ENCODE measurements around the gene VKORC1L1.
"Not testable (repeated sequence)": the region's sequence is repeated elsewhere in the genome, so short reads cannot be mapped to it uniquely, and the experiment has no call there.

VKORC1L1 gene

DNA sequence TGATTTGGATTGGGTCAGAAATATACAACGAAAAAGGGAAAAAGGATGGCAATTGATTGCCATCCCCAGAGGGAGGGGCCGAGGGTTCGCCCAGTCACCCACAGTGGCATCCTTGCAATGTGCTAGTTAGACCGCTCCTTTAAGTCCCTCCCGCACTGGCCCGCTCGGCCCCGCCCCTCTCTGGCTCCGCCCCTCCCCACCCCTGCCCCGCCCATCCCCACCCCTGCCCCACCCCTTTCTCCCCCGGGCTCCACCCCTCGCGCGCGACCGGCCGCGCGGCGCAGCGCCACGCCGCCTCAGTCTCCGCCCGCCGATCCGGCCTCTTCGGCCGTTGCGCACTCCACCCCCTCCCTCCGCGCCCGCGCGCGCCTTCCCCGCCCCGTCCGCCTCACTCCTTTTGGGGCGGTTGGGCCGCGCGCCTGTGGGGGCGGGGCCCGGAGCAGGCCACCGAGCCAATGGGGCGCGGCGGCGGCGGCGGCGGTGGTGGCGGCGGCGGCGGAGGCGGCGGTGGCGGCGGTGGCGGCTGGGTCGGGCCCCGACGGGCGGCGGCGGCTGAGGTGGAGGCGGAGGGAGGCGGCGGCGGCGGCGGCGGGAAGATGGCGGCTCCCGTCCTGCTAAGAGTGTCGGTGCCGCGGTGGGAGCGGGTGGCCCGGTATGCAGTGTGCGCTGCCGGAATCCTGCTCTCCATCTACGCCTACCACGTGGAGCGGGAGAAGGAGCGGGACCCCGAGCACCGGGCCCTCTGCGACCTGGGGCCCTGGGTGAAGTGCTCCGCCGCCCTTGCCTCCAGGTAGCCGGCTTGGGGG, at the start of gene VKORC1L1:
Gene VKORC1L1, plus strand, starts transcription at position 299 of the 806 bp plus-strand sequence. Its CDS starts 298 bp downstream, at position 597.
- TF ChIP-seq, protein P1, sequence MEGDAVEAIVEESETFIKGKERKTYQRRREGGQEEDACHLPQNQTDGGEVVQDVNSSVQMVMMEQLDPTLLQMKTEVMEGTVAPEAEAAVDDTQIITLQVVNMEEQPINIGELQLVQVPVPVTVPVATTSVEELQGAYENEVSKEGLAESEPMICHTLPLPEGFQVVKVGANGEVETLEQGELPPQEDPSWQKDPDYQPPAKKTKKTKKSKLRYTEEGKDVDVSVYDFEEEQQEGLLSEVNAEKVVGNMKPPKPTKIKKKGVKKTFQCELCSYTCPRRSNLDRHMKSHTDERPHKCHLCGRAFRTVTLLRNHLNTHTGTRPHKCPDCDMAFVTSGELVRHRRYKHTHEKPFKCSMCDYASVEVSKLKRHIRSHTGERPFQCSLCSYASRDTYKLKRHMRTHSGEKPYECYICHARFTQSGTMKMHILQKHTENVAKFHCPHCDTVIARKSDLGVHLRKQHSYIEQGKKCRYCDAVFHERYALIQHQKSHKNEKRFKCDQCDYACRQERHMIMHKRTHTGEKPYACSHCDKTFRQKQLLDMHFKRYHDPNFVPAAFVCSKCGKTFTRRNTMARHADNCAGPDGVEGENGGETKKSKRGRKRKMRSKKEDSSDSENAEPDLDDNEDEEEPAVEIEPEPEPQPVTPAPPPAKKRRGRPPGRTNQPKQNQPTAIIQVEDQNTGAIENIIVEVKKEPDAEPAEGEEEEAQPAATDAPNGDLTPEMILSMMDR (IDR thresholded peaks at IDR 0.05), result peak; percentile 35
- Histone ChIP-seq H3K27ac (peak within 1 kb of the TSS; percentile 74), H3K36me3 (no peaks in the 10 kb centered on the region), H3K4me3 (ENCODE audit: low read depth in 1 of 2, low read length in 1 of 2) (peak within 1 kb of the TSS; percentile 60 to 84), H3K4me1 (ENCODE audit: control insufficient read depth in 1 of 2, insufficient read depth in 1 of 2, low read depth in 1 of 2, low read length in 1 of 2) (peaks cover 14 to 38% of the 10 kb centered on the region in 2 experiments), H3K9me3 (no peaks in the 10 kb centered on the region), H3K27me3 (no peaks in the 10 kb centered on the region)

DNA sequence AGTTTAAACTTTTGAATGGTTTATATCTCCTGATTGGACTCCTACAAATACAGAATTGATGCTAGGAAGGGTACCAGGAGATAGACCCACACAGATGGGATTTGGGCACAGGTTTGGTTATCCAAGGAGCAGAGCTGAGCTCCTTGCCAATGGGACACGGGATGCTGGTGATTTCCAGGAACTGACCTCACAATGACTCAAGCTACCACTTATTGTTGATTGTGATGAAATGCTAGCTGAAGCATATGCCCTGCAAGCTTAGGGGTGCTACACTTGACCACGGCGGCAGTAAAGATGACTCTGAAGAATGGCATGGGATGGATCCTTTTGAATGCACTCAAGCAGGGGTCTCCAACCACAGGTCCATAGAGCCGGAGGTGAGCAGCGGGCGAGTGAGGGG, 45.5 kb upstream of the VKORC1L1 start:
- Histone ChIP-seq H3K9me3 (no peaks in the 10 kb centered on the region), H3K4me3 (ENCODE audit: low read depth in 1 of 2, low read length in 1 of 2) (no peak overlapping the region), H3K36me3 (no peaks in the 10 kb centered on the region), H3K27ac (no peak overlapping the region), H3K27me3 (no peaks in the 10 kb centered on the region), H3K4me1 (ENCODE audit: control insufficient read depth in 1 of 2, insufficient read depth in 1 of 2, low read depth in 1 of 2, low read length in 1 of 2) (no peaks in the 10 kb centered on the region)
- TF ChIP-seq, protein P1 (IDR thresholded peaks at IDR 0.05), result no peak

DNA sequence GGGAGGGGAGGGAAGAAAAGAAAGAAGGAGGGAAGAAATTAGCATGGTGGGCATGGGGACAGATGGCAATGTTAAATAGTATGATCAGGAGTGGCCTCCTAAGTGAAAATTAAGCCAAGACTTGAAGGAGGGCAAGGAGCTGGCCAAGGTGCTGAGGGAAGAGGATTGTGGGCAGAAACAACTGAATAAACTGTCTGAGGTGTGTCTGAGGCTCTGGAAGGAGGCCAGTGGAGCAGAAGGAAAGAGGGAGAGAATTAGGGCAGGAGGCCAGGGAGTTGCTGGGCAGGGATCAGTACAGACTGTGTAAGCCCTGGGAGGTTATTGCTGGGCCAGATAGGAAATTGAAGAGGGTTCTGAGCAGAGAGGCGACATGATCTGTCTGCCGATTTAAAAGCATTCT, 40.6 kb upstream of the VKORC1L1 start:
- Histone ChIP-seq H3K36me3 (no peaks in the 10 kb centered on the region), H3K27me3 (no peaks in the 10 kb centered on the region), H3K9me3 (no peaks in the 10 kb centered on the region), H3K27ac (no peak overlapping the region), H3K4me1 (ENCODE audit: control insufficient read depth in 1 of 2, insufficient read depth in 1 of 2, low read depth in 1 of 2, low read length in 1 of 2) (peaks cover 0 to 5% of the 10 kb centered on the region in 2 experiments), H3K4me3 (ENCODE audit: low read depth in 1 of 2, low read length in 1 of 2) (no peak overlapping the region)
- TF ChIP-seq, protein P1 (IDR thresholded peaks at IDR 0.05), result no peak

DNA sequence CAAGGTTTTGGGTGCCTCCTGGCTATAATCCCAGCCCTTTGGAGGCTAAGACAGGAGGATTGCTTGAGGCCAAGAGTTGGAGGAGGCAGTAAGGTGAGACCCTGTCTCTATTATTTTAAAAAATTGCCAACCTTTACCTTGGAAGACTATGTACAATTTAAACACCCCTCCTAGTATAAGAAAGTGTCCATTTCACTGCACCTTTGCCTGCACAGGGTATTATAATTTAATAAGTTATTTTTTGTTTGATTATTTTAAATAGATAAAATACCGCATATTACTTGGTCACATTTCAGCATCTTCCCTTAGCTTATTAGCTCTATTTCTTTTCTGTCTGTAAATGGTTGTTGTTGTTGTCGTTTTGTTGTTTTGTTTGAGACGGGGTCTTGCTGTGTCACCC, 36.2 kb upstream of the VKORC1L1 start:
- H3K9me3 ChIP-seq; H3K4me1 ChIP-seq (ENCODE audit: control insufficient read depth in 1 of 2, insufficient read depth in 1 of 2, low read depth in 1 of 2, low read length in 1 of 2); H3K4me3 ChIP-seq (ENCODE audit: low read depth in 1 of 2, low read length in 1 of 2); H3K27me3 ChIP-seq; H3K36me3 ChIP-seq; H3K27ac ChIP-seq: not testable (repeated sequence)

DNA sequence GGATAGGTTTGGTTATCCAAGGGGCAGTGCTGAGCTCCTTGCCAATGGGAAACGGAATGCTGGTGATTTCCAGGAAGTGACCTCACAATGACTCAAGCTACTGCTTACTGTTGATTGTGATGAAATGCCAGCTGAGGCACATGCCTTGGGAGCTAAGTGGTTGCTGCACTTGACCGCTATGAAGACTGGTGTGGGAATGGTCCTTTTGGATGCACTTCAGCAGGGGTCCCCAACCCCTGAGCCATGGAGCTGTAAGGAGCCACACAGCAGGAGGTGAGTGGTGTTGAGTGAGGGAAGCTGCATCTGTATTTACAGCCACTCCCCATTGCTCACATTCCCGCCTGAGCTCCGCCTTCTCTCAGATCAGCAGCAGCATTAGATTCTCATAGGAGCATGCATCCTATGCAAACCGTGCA, 35.3 kb upstream of the VKORC1L1 start:
- not testable (repeated sequence) for H3K9me3 ChIP-seq; H3K4me1 ChIP-seq (ENCODE audit: control insufficient read depth in 1 of 2, insufficient read depth in 1 of 2, low read depth in 1 of 2, low read length in 1 of 2); H3K4me3 ChIP-seq (ENCODE audit: low read depth in 1 of 2, low read length in 1 of 2); H3K27me3 ChIP-seq; H3K27ac ChIP-seq; H3K36me3 ChIP-seq

DNA sequence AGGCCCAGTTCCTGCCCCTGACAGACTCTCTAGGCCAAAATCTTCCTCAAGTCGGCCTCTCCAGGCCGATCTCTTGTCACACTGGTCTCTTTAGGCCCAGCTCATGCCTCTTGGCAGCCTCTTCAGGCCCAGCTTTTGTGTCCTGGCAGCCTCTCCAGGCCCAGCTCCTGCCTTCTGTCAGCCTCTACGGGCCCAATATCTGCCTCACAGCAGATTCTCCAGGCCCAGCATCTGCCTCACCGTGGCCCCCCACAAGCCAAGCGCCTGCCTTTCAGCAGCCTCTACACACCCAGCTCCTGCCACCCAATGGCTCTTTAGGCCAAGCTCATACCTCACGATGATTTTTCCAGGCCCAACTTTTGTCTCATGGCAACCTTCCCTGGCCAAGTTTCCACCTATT, 33.0 kb upstream of the VKORC1L1 start:
- Histone ChIP-seq H3K4me3 (ENCODE audit: low read depth in 1 of 2, low read length in 1 of 2) (no peak overlapping the region), H3K4me1 (ENCODE audit: control insufficient read depth in 1 of 2, insufficient read depth in 1 of 2, low read depth in 1 of 2, low read length in 1 of 2) (peaks cover 0 to 16% of the 10 kb centered on the region in 2 experiments), H3K27ac (no peak overlapping the region), H3K9me3 (no peaks in the 10 kb centered on the region), H3K36me3 (no peaks in the 10 kb centered on the region), H3K27me3 (no peaks in the 10 kb centered on the region)
- TF ChIP-seq, protein P1 (IDR thresholded peaks at IDR 0.05), result no peak
